SU-DHL-6 (cell line): ENCODE measurements around the gene C2CD4A.

Source experiments
- H2AFZ ChIP-seq: fragments of 200-600 bp; sonication (generic); 2 replicates; pipeline ENCODE4 v1.6.1; 2014; ENCODE audit warnings: low read depth, mild to moderate bottlenecking, moderate library complexity, mixed read lengths, antibody characterized with exemption, low read length; ENCODE audit not compliant: severe bottlenecking
- H3F3A ChIP-seq: fragments of 200-600 bp; shearing (Covaris generic); 2 replicates; pipeline ENCODE4 v1.6.0; 2016; ENCODE audit warnings: antibody characterized with exemption, mild to moderate bottlenecking; ENCODE audit not compliant: insufficient read depth
- H3K27ac ChIP-seq: fragments of 200-600 bp; sonication (generic); 2 replicates; pipeline ENCODE4 v1.5.1; 2016; ENCODE audit warnings: low read depth, mild to moderate bottlenecking, low read length, moderate library complexity, mixed read lengths
- H3K27me3 ChIP-seq: fragments of 200-600 bp; sonication (generic), shearing (Covaris generic); 2 replicates; pipeline ENCODE4 v1.6.0; 2014; ENCODE audit warnings: mild to moderate bottlenecking, low read length
- H3K36me3 ChIP-seq: fragments of 200-600 bp; sonication (generic); 2 replicates; pipeline ENCODE4 v1.6.1; 2014; ENCODE audit warnings: mild to moderate bottlenecking, low read length, mixed read lengths
- H3K4me2 ChIP-seq: fragments of 300-600, 200-600 bp; shearing (Covaris generic), sonication (generic); 2 replicates; pipeline ENCODE4 v1.6.0; 2014; ENCODE audit warnings: low read length, low read depth, mild to moderate bottlenecking; ENCODE audit not compliant: poor library complexity, severe bottlenecking
- H3K4me3 ChIP-seq: fragments of 200-600 bp; sonication (generic); 2 replicates; pipeline ENCODE4 v1.5.1; 2014; ENCODE audit warnings: antibody characterized with exemption, low read length, mild to moderate bottlenecking, mixed read lengths; ENCODE audit not compliant: insufficient read depth, poor library complexity, severe bottlenecking
- H3K79me2 ChIP-seq: fragments of 200-600 bp; sonication (generic); 2 replicates; pipeline ENCODE4 v1.6.1; 2014; ENCODE audit warnings: mild to moderate bottlenecking, low read length, moderate library complexity; ENCODE audit not compliant: insufficient read depth
- H3K9ac ChIP-seq: fragments of 200-600 bp; sonication (generic); 2 replicates; pipeline ENCODE4 v1.7.0; 2014; ENCODE audit warnings: mild to moderate bottlenecking, low read length
- H3K9me2 ChIP-seq: fragments of 200-600 bp; sonication (generic); replicated peaks from 2 replicates; pipeline ENCODE4 v1.6.1; 2014; ENCODE audit warnings: low read length; ENCODE audit not compliant: insufficient read depth
- H3K9me3 ChIP-seq: fragments of 200-600 bp; sonication (generic); 2 replicates; pipeline ENCODE4 v1.6.1; 2014; ENCODE audit warnings: low read length, mixed read lengths; ENCODE audit not compliant: insufficient read depth
- H4K20me1 ChIP-seq: fragments of 200-600 bp; sonication (generic); 2 replicates; pipeline ENCODE4 v1.6.1; 2014; ENCODE audit warnings: low read depth, mild to moderate bottlenecking, antibody characterized with exemption, low read length, moderate library complexity, mixed read lengths
- CTCF ChIP-seq: fragments of 200-600 bp; sonication (generic); IDR thresholded peaks from one replicate; pipeline ENCODE4 v1.5.1; 2017; ENCODE audit warnings: antibody characterized with exemption, mild to moderate bottlenecking, low read length, moderate library complexity; ENCODE audit not compliant: insufficient read depth, poor library complexity, severe bottlenecking
- EZH2phosphoT487 ChIP-seq: fragments of 200-600 bp; sonication (generic), shearing (Covaris generic); conservative IDR thresholded peaks from 2 replicates; pipeline ENCODE4 v1.6.1; 2018; ENCODE audit warnings: mild to moderate bottlenecking, antibody characterized with exemption, low read length, moderate library complexity, mixed read lengths

Gene C2CD4A

GRCh38 chr15:62104401-62104800 lies 37.6 kb downstream of the C2CD4A start:
- Histone ChIP-seq H2AFZ (no peak overlapping the region), H3K9ac (no peak overlapping the region), H3K4me2 (no peak overlapping the region), H3K27ac (no peak overlapping the region), H3K79me2 (no peaks in the 10 kb centered on the region), H3K9me3 (no peaks in the 10 kb centered on the region), H3K4me3 (no peak overlapping the region), H3K9me2 (no peaks in the 10 kb centered on the region; the same call in 1 of the 2 replicates), H3F3A (no peaks in the 10 kb centered on the region), H3K36me3 (no peaks in the 10 kb centered on the region), H3K27me3 (no peaks in the 10 kb centered on the region), H4K20me1 (no peaks in the 10 kb centered on the region)
- TF ChIP-seq EZH2phosphoT487 (no peak), CTCF (no peak)

- H3K9me2 ChIP-seq, result no peaks in the 10 kb centered on the region
- TF ChIP-seq EZH2phosphoT487 (no peak), CTCF (no peak)
- H3K9ac ChIP-seq, result no peak overlapping the region
- no peak overlapping the region for H2AFZ ChIP-seq
- no peak overlapping the region for H3K4me2 ChIP-seq
- no peak overlapping the region for H3K27ac ChIP-seq
- H3K27me3 ChIP-seq, result no peaks in the 10 kb centered on the region
- H3K79me2 ChIP-seq, result no peaks in the 10 kb centered on the region
- no peaks in the 10 kb centered on the region for H3K9me3 ChIP-seq
- H3F3A ChIP-seq, result no peaks in the 10 kb centered on the region
- H4K20me1 ChIP-seq, result no peaks in the 10 kb centered on the region
- H3K4me3 ChIP-seq, result no peak overlapping the region
- no peaks in the 10 kb centered on the region for H3K36me3 ChIP-seq
Observed at GRCh38 chr15:62104846-62105245, 38.1 kb downstream of the C2CD4A start.

- Histone ChIP-seq H3K4me2 (no peak overlapping the region), H3K36me3 (no peaks in the 10 kb centered on the region), H3K27ac (no peak overlapping the region), H3K9me3 (no peaks in the 10 kb centered on the region), H3K9ac (no peak overlapping the region), H3K27me3 (no peaks in the 10 kb centered on the region), H3K79me2 (no peaks in the 10 kb centered on the region), H4K20me1 (no peaks in the 10 kb centered on the region), H3F3A (no peaks in the 10 kb centered on the region), H3K9me2 (no peaks in the 10 kb centered on the region), H2AFZ (no peak overlapping the region), H3K4me3 (no peak overlapping the region)
- no peak for TF ChIP-seq CTCF
- no peak for TF ChIP-seq EZH2phosphoT487
Observed at GRCh38 chr15:62105266-62105665, 38.5 kb downstream of the C2CD4A start.
